A549 (cell line): ENCODE results near the gene CYB561D2. TPM values are rescaled to one million over a fixed set of nuclear protein-coding genes. Genes with fewer than 3 reads are reported as not detected.

Experiments used
- ATAC-seq, 2 experiments: fragments of 200-7000 bp in 1 of 2; fragments of >200 bp in 1 of 2; cut with Nextera tagmentation in 1 of 2; cut with Tn5 transposase in 1 of 2; 3 replicates each; pipeline versions ENCODE4 v1.8.0 to v1.9.1; 2018 to 2020; ENCODE audit warnings: mild to moderate bottlenecking in 1 of 2, moderate library complexity in 1 of 2
- CTCF ChIA-PET: fragments of 300-600 bp; sonication (Branson Sonifier 250); formaldehyde crosslinking; extraction: SDS; loops from one replicate; lab custom pipeline; 2021; ENCODE audit warnings: antibody characterized with exemption, inconsistent platforms; lab: Yijun Ruan, JAX
- POLR2A ChIA-PET: fragments of 350-600 bp; formaldehyde crosslinking; extraction: SDS; loops from one replicate; lab custom pipeline; 2021; ENCODE audit warnings: antibody characterized with exemption, inconsistent platforms; lab: Yijun Ruan, JAX
- DNase-seq, 2 experiments: peaks; one replicate each; pipeline versions ENCODE4 v3.0.0 to v3.0.0-alpha.2; 2011 to 2016; ENCODE audit warnings: low read depth in 1 of 2, low spot score in 1 of 2
- FAIRE-seq: peaks from 2 replicates; lab custom pipeline; 2011; peaks lifted over from hg19 to GRCh38; lab: Jason Lieb, UNC
- H3K27ac ChIP-seq, 2 experiments: fragments of >200 bp; sonication (Bioruptor Twin); formaldehyde crosslinking; 3 replicates each; pipeline ENCODE4 v1.5.1; 2016 to 2017
- H3K4me1 ChIP-seq: fragments of >200 bp; sonication (Bioruptor Twin); formaldehyde crosslinking; 3 replicates; pipeline ENCODE4 v1.6.1; 2016
- H3K4me2 ChIP-seq: fragments of >200 bp; sonication (Bioruptor Twin); formaldehyde crosslinking; 3 replicates; pipeline ENCODE4 v1.6.1; 2016
- H3K4me3 ChIP-seq: fragments of >200 bp; sonication (Bioruptor Twin); formaldehyde crosslinking; 3 replicates; pipeline ENCODE4 v1.5.1; 2016
- H3K9me3 ChIP-seq: fragments of >200 bp; sonication (Bioruptor Twin); formaldehyde crosslinking; 3 replicates; pipeline ENCODE4 v1.6.1; 2016
- BCL3 ChIP-seq: fragments of >200 bp; sonication (Bioruptor Twin); formaldehyde crosslinking; IDR thresholded peaks from 3 replicates; pipeline ENCODE4 v1.6.1; 2016
- CBX2 ChIP-seq: fragments of 200-600 bp; sonication (generic); IDR thresholded peaks from 2 replicates; pipeline ENCODE4 v1.6.1; 2016; ENCODE audit warnings: low read depth, mild to moderate bottlenecking, borderline replicate concordance
- CBX8 ChIP-seq: fragments of 200-600 bp; sonication (generic); IDR thresholded peaks from 2 replicates; pipeline ENCODE4 v1.6.1; 2016
- CEBPB ChIP-seq, 2 experiments: fragments of >200 bp in 1 of 2; sonication (Bioruptor Twin) in 1 of 2; formaldehyde crosslinking in 1 of 2; IDR thresholded peaks; 2 replicates each; pipeline ENCODE4 v1.6.1; 2012 to 2016
- CHD2 ChIP-seq: fragments of 150-350 bp; IDR thresholded peaks from 2 replicates; pipeline ENCODE4 v1.6.1; 2014; ENCODE audit warnings: low read length; ENCODE audit not compliant: partially characterized antibody
- E2F6 ChIP-seq: IDR thresholded peaks from 2 replicates; pipeline ENCODE4 v1.6.1; 2012; ENCODE audit warnings: low read depth, borderline replicate concordance
- FOXS1 ChIP-seq: fragments of 250-450 bp; sonication (Bioruptor Pico); IDR thresholded peaks from 2 replicates; pipeline ENCODE4 v1.5.0; 2020; ENCODE audit warnings: mild to moderate bottlenecking, moderate library complexity
- HES2 ChIP-seq: fragments of >200 bp; sonication (Bioruptor Twin); formaldehyde crosslinking; IDR thresholded peaks from 2 replicates; pipeline ENCODE4 v1.6.1; 2016
- HOXB5 ChIP-seq: fragments of 250-450 bp; sonication (Bioruptor Pico); IDR thresholded peaks from 2 replicates; pipeline ENCODE4 v1.5.0; 2020; ENCODE audit warnings: mild to moderate bottlenecking, moderate library complexity
- JUNB ChIP-seq: fragments of >200 bp; sonication (Bioruptor Twin); formaldehyde crosslinking; IDR thresholded peaks from 2 replicates; pipeline ENCODE4 v1.6.1; 2016
- KDM1A ChIP-seq: fragments of 200-600 bp; sonication (generic); IDR thresholded peaks from 2 replicates; pipeline ENCODE4 v1.6.1; 2016; ENCODE audit warnings: low read depth, mild to moderate bottlenecking
- MAZ ChIP-seq: fragments of 150-350 bp; IDR thresholded peaks from 2 replicates; pipeline ENCODE4 v1.6.1; 2014; ENCODE audit warnings: antibody characterized with exemption, low read depth, low read length, borderline replicate concordance
- MYC ChIP-seq: IDR thresholded peaks from 2 replicates; pipeline ENCODE4 v1.6.1; 2012; ENCODE audit warnings: mild to moderate bottlenecking, inconsistent platforms, low read length, improper control_type of control experiment, borderline replicate concordance
- NFE2L2 ChIP-seq: fragments of 150-350 bp; conservative IDR thresholded peaks from 2 replicates; pipeline ENCODE4 v1.6.1; 2014; ENCODE audit warnings: low read length
- NPAS2 ChIP-seq: fragments of 250-450 bp; sonication (Bioruptor Pico); IDR thresholded peaks from 2 replicates; pipeline ENCODE4 v1.8.0; 2022; ENCODE audit warnings: mild to moderate bottlenecking, moderate library complexity, borderline replicate concordance
- NR3C1 ChIP-seq: fragments of >200 bp; sonication (Bioruptor Twin); formaldehyde crosslinking; IDR thresholded peaks from 3 replicates; pipeline ENCODE4 v1.6.1; 2017
- PBX3 ChIP-seq: IDR thresholded peaks from 2 replicates; pipeline ENCODE4 v1.6.1; 2012
- POLR2A ChIP-seq: IDR thresholded peaks from 2 replicates; pipeline ENCODE4 v1.6.1; 2012; ENCODE audit warnings: mild to moderate bottlenecking, low read length
- RARB ChIP-seq: fragments of 250-450 bp; sonication (Bioruptor Pico); IDR thresholded peaks from 2 replicates; pipeline ENCODE4 v1.8.0; 2021; ENCODE audit warnings: mild to moderate bottlenecking, moderate library complexity
- REST ChIP-seq: fragments of 200-600 bp; sonication (generic); IDR thresholded peaks from 2 replicates; pipeline ENCODE4 v1.6.1; 2016; ENCODE audit warnings: antibody characterized with exemption, mild to moderate bottlenecking, moderate library complexity
- RFX5 ChIP-seq: fragments of 450-650 bp; IDR thresholded peaks from 2 replicates; pipeline ENCODE4 v1.7.1; 2014; ENCODE audit warnings: antibody characterized with exemption, mild to moderate bottlenecking, moderate library complexity
- RNF2 ChIP-seq: fragments of 200-600 bp; sonication (generic); IDR thresholded peaks from 2 replicates; pipeline ENCODE4 v1.6.1; 2016; ENCODE audit warnings: low read depth, mild to moderate bottlenecking, antibody characterized with exemption, moderate library complexity, borderline replicate concordance
- SREBF2 ChIP-seq: fragments of 450-650 bp; IDR thresholded peaks from 2 replicates; pipeline ENCODE4 v1.6.1; 2014; ENCODE audit warnings: mild to moderate bottlenecking, moderate library complexity
- ZC3H11A ChIP-seq: fragments of 450-650 bp; IDR thresholded peaks from 2 replicates; pipeline ENCODE4 v1.6.1; 2014; ENCODE audit warnings: antibody characterized with exemption, mild to moderate bottlenecking
- ZNF302 ChIP-seq: fragments of 250-450 bp; sonication (Bioruptor Pico); IDR thresholded peaks from 2 replicates; pipeline ENCODE4 v1.9.0; 2021; ENCODE audit warnings: inconsistent platforms, mild to moderate bottlenecking, moderate library complexity
- ZSCAN20 ChIP-seq: fragments of 250-450 bp; sonication (Bioruptor Pico); IDR thresholded peaks from 2 replicates; pipeline ENCODE4 v1.8.0; 2022; ENCODE audit warnings: mild to moderate bottlenecking, moderate library complexity
- WGBS: methylation state at CpG from one replicate; pipeline ENCODE4 v1.1.6; 2017; ENCODE audit errors: missing lambda C conversion rate; 5-methylcytosine and 5-hydroxymethylcytosine counted together
- polyA plus RNA-seq, 4 experiments: library from polyadenylated mRNA; depleted of rRNA in 3 of 4; stranded (reverse); fragments of >200 nt; fragmentation: RNase III in 1 of 4; extraction: RNeasy Plus Mini Kit Qiagen cat#74134 plus additional on column Dnase treatment in 1 of 4; gene quantifications; 2 replicates in 3 of 4; 3 replicates in 1 of 4; pipeline ENCODE4 v1.2.3, GENCODE V29; 2011 to 2017

CYB561D2 gene
- polyA plus RNA-seq, 2 of the 4 experiments (the other 2 are of a cell fraction): 14.4 to 17.7 TPM

- TF ChIP-seq BCL3 (no peak), ZC3H11A (no peak), E2F6 (no peak), ZSCAN20 (no peak), NR3C1 (no peak), RARB (CRISPR knock-in tag) (no peak), SREBF2 (no peak), KDM1A (no peak), JUNB (no peak)
- TF ChIP-seq, all 56 proteins: peak for 0
Measured at GRCh38 chr3:50341996-50342650, 8.5 kb upstream of the CYB561D2 start (continued).

GRCh38 chr3:50342813-50343633, 7.6 kb upstream of the CYB561D2 start:
- POLR2A ChIA-PET: no interaction called here
- no peak for FAIRE-seq
- Histone ChIP-seq H3K27ac (no peak overlapping the region), H3K4me1 (peaks cover 7% of the 10 kb centered on the region), H3K4me3 (no peak overlapping the region), H3K9me3 (no peaks in the 10 kb centered on the region), H3K4me2 (no peak overlapping the region)
- DNase-seq: no peak
- 72% methylated on average over 7 of the region's 13 CpGs for WGBS
- CTCF ChIA-PET: interaction anchor here (0.5 kb wide), 1 partner anchor 9 kb away, joined by 3 read pairs; no protein-coding TSS in a partner anchor
- TF ChIP-seq RFX5: no peak
- no peak for TF ChIP-seq FOXS1 (CRISPR knock-in tag)
- TF ChIP-seq NPAS2 (CRISPR knock-in tag): no peak
- no peak for TF ChIP-seq ZSCAN20
- TF ChIP-seq POLR2A: no peak
- no peak for TF ChIP-seq CHD2
- TF ChIP-seq CEBPB (IDR thresholded peaks at IDR 0.05): no peak
- TF ChIP-seq CBX2: no peak
- no peak for TF ChIP-seq E2F6
- no peak for TF ChIP-seq NFE2L2
- TF ChIP-seq SREBF2: no peak
- TF ChIP-seq ZC3H11A: no peak
- TF ChIP-seq CBX8: no peak
- no peak for TF ChIP-seq RNF2
- ATAC-seq: peak; percentile 21 to 22; a peak in 2 of 6 replicates

GRCh38 chr3:50345008-50345407, 5.7 kb upstream of the CYB561D2 start:
- ATAC-seq (no peak), DNase-seq (no peak), FAIRE-seq (no peak)
- H3K27ac ChIP-seq: peak overlapping the region in 1 of 2 experiments; percentile 77; a peak in 3 of 6 replicates
- WGBS: 77% methylated on average over 5 of the region's 8 CpGs
- CTCF ChIA-PET: interaction anchor here (0.6 to 1.3 kb wide), 5 partner anchors 197 to 1109 kb away, joined by 3 to 4 read pairs (median 3); no protein-coding TSS in a partner anchor
- H3K4me1 ChIP-seq: peaks cover 12% of the 10 kb centered on the region; the same call in 1 of the 3 replicates
- POLR2A ChIA-PET: no interaction called here
- peak overlapping the region; percentile 96 for H3K4me2 ChIP-seq
- peak overlapping the region; percentile 45 for H3K4me3 ChIP-seq
- no peaks in the 10 kb centered on the region for H3K9me3 ChIP-seq
- TF ChIP-seq HES2: no peak
- TF ChIP-seq POLR2A: no peak
- TF ChIP-seq ZNF302: no peak
- TF ChIP-seq CBX8: no peak
- no peak for TF ChIP-seq MYC
- TF ChIP-seq FOXS1 (CRISPR knock-in tag): no peak
- no peak for TF ChIP-seq HOXB5 (CRISPR knock-in tag)
- TF ChIP-seq ZSCAN20: no peak
- TF ChIP-seq MAZ: no peak
- TF ChIP-seq NPAS2 (CRISPR knock-in tag): no peak
- no peak for TF ChIP-seq REST
- no peak for TF ChIP-seq PBX3
- no peak for TF ChIP-seq KDM1A
- TF ChIP-seq ZC3H11A: no peak
